Measurements from ENCODE around the gene ADAMTS3.

DNA sequence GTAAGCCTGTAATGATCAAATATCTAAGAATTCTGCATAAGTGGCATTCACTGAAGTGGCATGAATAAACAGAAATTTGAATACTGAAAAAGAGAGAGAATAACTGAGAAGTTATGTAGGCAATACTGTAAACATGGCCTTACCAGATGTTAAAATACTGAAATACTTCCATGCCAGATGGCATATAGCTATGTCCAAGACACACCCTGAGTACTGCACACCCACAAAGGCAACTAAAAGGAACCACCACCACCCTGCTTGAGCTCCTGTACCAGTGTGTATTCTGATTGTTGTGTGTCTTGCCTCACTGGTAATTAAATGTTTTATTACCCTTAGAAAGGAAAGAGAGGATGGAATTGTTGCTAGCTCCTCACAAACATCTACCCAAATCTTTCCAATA, 192.1 kb downstream of the ADAMTS3 start:
- TF ChIP-seq, protein P1, sequence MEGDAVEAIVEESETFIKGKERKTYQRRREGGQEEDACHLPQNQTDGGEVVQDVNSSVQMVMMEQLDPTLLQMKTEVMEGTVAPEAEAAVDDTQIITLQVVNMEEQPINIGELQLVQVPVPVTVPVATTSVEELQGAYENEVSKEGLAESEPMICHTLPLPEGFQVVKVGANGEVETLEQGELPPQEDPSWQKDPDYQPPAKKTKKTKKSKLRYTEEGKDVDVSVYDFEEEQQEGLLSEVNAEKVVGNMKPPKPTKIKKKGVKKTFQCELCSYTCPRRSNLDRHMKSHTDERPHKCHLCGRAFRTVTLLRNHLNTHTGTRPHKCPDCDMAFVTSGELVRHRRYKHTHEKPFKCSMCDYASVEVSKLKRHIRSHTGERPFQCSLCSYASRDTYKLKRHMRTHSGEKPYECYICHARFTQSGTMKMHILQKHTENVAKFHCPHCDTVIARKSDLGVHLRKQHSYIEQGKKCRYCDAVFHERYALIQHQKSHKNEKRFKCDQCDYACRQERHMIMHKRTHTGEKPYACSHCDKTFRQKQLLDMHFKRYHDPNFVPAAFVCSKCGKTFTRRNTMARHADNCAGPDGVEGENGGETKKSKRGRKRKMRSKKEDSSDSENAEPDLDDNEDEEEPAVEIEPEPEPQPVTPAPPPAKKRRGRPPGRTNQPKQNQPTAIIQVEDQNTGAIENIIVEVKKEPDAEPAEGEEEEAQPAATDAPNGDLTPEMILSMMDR (tag by site-specific recombination; IDR thresholded peaks at IDR 0.05) = no peak
- TF ChIP-seq ZNF24 (tag by site-specific recombination; IDR thresholded peaks at IDR 0.05) (no peak), ZNF571 (tag by site-specific recombination; IDR thresholded peaks at IDR 0.05) (no peak), ZNF221 (tag by site-specific recombination; IDR thresholded peaks at IDR 0.05; ENCODE audit: borderline replicate concordance) (no peak), YY1 (tag by site-specific recombination; IDR thresholded peaks at IDR 0.05) (no peak)

Data from HEK293 (cell line).